SK-N-SH (cell line): ENCODE results near the gene FMN1.

ENCODE experiments used
- RAD21 ChIP-seq: IDR thresholded peaks from 2 replicates; pipeline ENCODE4 v1.6.1; 2012; ENCODE audit warnings: mild to moderate bottlenecking, low read length
- USF1 ChIP-seq: IDR thresholded peaks from 2 replicates; pipeline ENCODE4 v1.4.0; 2012; ENCODE audit warnings: low read depth, borderline replicate concordance

DNA sequence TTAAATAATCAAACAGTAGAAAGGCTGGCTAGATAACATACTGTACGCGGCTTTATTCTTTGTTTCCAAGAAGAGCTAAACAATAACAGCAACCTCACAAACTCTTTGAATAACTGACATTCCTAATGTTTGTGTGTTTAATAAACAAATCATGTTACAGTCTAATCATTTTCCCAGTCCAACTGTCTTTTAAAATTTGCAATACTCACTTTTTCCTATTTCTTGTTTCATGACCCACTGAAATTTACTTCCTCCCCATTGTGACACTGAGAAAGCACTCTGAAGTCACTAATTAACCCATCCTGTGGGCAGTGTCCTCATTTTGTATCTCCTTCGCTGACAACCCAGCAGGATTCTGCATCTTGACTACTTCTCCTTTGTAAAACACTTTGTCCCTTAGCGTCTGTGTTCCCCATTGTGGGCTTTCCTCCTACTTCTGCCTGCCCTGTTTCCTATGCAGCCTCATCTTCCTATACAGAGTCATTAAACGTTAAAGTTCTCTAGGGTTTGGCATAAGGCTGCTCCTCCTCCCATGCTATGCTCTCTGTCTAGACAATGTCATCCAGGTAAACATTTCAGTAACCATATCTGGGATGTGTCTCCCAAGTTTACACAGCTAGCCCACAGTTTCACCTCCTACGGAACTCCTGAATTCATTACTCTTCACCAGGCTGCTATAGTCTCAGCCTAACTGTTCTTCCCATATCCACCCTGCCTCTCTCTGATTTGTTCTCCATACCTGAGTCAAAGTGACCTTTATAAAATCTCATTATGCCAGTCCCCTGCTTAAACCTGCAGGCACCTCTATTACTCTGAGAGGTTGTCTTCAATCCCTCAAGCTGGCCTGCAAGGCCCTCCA, 327.8 kb downstream of the FMN1 start:
- no peak for TF ChIP-seq USF1
- no peak for TF ChIP-seq RAD21
